ENCODE data around the gene ZMYM4. TPM values are rescaled to one million over a fixed set of nuclear protein-coding genes. Genes with fewer than 3 reads are reported as not detected.

ZMYM4 gene
- total RNA-seq (10 to 100 TPM; 63.5 to 73.5 TPM), polyA plus RNA-seq (ENCODE audit: insufficient read depth, low read depth, low replicate concordance) (68.6 TPM)
- long read RNA-seq, donor 1, partial matches to known transcripts, result 27 of 28 reads
- long read RNA-seq, donor 1, other reads (novel, unspliced or antisense), result 0 of 28 reads
- long read RNA-seq, donor 2, partial matches to known transcripts, result 0 of 1 reads
- long read RNA-seq, donor 2, other reads (novel, unspliced or antisense), result 0 of 1 reads

DNA sequence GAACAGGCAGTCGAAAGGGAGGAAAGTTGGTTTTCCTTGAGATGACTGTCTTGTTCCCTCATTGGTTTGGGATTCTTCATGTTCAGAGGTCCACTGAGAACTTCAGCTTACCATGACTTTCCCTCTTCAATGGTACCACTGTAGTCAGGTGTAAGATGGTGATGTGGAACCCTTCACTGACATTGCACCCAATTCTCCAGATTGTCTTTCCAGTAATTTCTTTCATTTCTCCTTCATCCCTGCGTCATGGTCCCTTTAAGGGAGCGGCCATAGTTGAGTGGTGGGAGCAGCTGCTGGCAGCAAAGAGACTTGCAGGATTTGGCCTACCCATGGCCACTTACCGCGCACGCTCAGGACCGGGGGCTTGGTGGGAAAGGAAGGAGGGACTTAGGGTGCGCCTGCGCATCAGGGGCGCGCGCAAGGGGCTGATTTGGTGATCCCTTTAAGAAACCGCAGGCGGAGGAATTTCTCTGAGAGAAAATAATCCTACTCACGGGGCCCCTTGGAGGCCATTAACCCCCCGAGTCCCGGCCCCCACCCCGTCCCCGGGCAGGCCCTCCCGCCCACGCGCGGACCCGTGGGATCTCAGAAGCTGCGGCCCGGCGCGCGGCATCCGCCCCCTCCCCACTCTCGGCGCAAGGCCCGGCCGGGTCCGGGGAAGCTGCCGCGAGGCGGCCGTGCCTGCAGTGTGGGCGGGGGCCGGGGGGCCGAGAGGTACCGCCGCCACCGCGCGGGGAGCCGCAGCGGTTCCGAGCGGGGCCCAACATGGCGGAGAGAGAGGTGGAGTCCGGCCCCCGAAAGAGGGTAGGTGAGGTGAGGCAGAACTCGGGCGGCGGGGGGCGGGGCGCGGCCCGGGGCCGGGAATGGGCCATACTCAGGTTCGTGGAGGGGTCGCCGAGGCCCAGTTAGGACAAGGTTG is at the start of gene ZMYM4:
Gene ZMYM4 (plus strand): TSS at position 428 of the 919 bp plus-strand sequence. CDS start 338 bp downstream, at position 766.
- Histone ChIP-seq H3K4me3 (peak within 1 kb of the TSS; percentile 92 to 98), H3K27ac (peak within 1 kb of the TSS; percentile 90 to 93), H3K36me3 (ENCODE audit: low read depth, missing control alignments) (no peaks in the 10 kb centered on the region), H3K27me3 (no peaks in the 10 kb centered on the region), H3K4me1 (peaks cover 20% of the 10 kb centered on the region), H3K9me3 (no peaks in the 10 kb centered on the region)
- DNase-seq, result peak; percentile 94
- intact Hi-C loops (cut with DNase I; ENCODE audit: low total_unique reads), result no loop called here
- 1 to 2% methylated on average over 26 to 49 of the region's 65 CpGs for WGBS, 2 donors
- no peak for TF ChIP-seq POLR2A (IDR thresholded peaks at IDR 0.05)
- TF ChIP-seq, protein P1, sequence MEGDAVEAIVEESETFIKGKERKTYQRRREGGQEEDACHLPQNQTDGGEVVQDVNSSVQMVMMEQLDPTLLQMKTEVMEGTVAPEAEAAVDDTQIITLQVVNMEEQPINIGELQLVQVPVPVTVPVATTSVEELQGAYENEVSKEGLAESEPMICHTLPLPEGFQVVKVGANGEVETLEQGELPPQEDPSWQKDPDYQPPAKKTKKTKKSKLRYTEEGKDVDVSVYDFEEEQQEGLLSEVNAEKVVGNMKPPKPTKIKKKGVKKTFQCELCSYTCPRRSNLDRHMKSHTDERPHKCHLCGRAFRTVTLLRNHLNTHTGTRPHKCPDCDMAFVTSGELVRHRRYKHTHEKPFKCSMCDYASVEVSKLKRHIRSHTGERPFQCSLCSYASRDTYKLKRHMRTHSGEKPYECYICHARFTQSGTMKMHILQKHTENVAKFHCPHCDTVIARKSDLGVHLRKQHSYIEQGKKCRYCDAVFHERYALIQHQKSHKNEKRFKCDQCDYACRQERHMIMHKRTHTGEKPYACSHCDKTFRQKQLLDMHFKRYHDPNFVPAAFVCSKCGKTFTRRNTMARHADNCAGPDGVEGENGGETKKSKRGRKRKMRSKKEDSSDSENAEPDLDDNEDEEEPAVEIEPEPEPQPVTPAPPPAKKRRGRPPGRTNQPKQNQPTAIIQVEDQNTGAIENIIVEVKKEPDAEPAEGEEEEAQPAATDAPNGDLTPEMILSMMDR (IDR thresholded peaks at IDR 0.05), result peak in 2 of 3 experiments; percentile 19 to 39

DNA sequence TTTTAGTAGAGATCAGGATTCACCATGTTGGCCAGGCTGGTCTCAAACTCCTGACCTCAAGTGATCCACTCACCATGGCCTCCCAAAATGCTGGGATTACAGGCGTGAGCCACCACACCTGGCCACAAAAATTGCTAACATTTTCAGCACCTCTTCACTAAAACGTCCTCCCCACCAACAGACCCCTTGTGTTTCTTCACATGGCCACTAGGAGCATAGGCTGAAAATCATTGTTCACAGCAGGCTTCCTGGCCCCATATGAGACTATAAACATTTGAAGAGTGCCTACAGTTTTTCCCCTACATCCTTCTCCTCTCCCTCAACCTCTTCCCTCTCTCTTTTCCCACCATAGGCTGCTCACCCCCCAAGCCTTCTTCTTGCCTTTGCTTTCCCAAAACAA is 47.5 kb upstream of the ZMYM4 start:
- no peak for DNase-seq
- Histone ChIP-seq H3K4me1 (no peaks in the 10 kb centered on the region), H3K36me3 (ENCODE audit: low read depth, missing control alignments) (no peaks in the 10 kb centered on the region), H3K27me3 (no peaks in the 10 kb centered on the region), H3K4me3 (no peak overlapping the region), H3K9me3 (no peaks in the 10 kb centered on the region), H3K27ac (no peak overlapping the region)
- intact Hi-C loops (cut with DNase I; ENCODE audit: low total_unique reads), result no loop called here
- 61 to 67% methylated on average over 2 of the region's 2 CpGs for WGBS, 2 donors
- TF ChIP-seq, protein P1 (IDR thresholded peaks at IDR 0.05), result peak in 1 of 3 experiments; percentile 38
- TF ChIP-seq POLR2A (IDR thresholded peaks at IDR 0.05), result no peak

DNA sequence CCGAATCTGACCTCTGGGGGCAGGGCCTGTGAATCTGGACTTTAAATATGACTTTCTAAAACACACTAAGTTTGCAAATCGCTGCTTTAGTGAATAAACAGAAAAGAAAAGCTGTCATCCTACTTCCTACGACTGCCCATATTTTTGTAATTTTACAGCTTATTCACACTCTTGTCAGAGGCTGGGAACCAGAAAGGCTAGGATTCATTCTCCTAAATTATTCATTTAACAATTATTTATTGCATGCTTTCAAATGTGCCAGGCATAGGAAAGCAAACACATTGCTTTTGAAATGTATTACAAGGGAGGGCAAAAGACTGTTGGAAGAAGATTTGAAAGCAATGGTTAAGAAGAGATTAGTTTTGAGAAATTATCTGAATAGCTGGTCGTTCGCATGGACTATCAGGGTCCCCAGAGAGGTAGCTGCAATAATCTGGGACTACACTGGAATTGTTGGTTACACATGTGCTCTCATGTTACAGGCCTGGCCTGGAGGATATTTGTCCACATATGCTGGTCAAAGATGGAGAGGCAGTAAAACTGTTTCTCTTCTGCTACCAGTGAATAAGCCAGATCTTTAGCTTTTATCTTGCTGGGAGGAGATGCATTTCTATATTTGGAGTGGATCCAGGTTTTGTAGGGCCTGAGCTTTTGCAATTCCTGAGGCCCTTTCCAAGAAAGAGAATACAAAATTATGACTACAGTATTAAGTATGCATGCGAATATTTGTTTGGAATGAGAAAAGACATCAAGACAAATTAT is 46.0 kb upstream of the ZMYM4 start:
- DNase-seq, result no peak
- H3K4me1 ChIP-seq, result no peaks in the 10 kb centered on the region
- no peaks in the 10 kb centered on the region for H3K27me3 ChIP-seq
- 53 to 56% methylated on average over 6 of the region's 6 CpGs for WGBS, 2 donors
- intact Hi-C loops (cut with DNase I; ENCODE audit: low total_unique reads), result no loop called here
- H3K36me3 ChIP-seq (ENCODE audit: low read depth, missing control alignments), result no peaks in the 10 kb centered on the region
- no peak overlapping the region for H3K27ac ChIP-seq
- TF ChIP-seq POLR2A (IDR thresholded peaks at IDR 0.05), result no peak
- TF ChIP-seq, protein P1 (IDR thresholded peaks at IDR 0.05), result no peak
- H3K9me3 ChIP-seq, result no peaks in the 10 kb centered on the region
- H3K4me3 ChIP-seq, result no peak overlapping the region

DNA sequence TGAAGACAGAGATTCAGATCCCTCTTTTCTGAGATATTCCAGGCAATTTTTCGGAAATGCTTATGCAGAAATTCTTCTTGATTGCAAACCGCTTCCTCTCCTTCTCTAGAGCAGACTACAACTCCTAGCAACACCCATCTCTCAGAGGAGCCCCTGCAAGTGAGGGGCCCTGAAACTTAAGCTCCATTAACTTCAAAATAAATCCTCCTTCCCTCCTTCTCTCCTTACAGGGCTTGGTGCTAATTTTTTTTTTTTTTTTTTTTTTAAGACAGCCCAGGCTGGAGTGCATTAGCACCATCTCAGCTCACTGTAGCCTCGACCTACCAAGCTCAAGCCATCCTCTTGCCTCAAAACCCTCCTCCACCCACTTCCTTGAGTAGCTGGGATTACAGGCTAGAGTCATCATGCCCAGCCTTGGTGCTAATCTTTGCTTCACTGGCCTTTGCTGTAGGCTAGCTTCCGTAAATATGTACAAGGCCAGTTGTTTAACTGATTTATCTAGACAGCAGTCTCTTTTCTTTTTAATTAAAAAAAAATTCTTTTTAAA is 45.4 kb upstream of the ZMYM4 start:
- Histone ChIP-seq H3K4me1 (no peaks in the 10 kb centered on the region), H3K27ac (no peak overlapping the region), H3K9me3 (no peaks in the 10 kb centered on the region), H3K27me3 (no peaks in the 10 kb centered on the region), H3K4me3 (no peak overlapping the region), H3K36me3 (ENCODE audit: low read depth, missing control alignments) (no peaks in the 10 kb centered on the region)
- WGBS, 2 donors, result 66 to 83% methylated on average over 4 of the region's 4 CpGs
- TF ChIP-seq POLR2A (IDR thresholded peaks at IDR 0.05), result no peak
- TF ChIP-seq, protein P1 (IDR thresholded peaks at IDR 0.05), result no peak
- intact Hi-C loops (cut with DNase I; ENCODE audit: low total_unique reads), result no loop called here
- no peak for DNase-seq
